ENCODE data around the gene DNM1. TPM values are rescaled to one million over a fixed set of nuclear protein-coding genes. Genes with fewer than 3 reads are reported as not detected.

The DNM1 gene
- total and polyA plus RNA-seq, 2 of the 8 experiments (the other 6 are each of a cell fraction or from before 2014, with no cell fraction given): 34.3 to 62.7 TPM

DNA sequence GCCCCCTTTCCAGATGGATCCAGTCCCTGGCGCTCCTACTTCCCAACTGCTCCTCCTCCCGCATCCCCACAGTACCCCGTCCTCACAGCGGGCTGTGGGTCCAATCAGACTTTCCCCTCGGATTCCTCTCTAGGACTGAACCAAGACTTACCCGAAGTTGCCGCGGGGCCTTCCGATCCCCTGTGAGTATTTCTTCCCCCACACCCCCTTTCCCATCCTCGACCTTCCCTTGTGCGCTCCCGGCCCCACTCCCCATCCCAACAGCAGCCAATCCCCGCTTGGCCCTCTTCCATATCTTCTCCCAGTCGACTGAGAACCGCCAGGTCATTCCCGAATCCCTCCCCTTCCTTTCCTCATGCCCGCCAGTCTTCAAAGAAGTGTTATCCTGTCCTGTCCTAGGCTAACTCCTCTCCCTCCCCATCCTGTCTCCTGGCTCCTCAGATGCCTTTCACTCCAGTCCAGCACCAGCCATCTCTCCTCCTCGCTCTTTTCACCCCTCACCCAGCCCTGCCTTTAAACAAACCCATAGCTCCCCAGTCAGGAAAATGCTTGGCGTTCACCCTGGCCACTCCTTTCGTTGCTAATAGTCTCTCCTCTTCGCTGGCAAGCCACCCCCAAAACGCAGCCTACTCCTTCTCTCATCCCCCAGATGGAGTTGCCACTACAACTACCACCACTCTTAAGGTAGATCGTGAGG, 73.5 kb downstream of the DNM1 start (continued):
- TF ChIP-seq TBP (IDR thresholded peaks at IDR 0.05; ENCODE audit: low read depth, low read length) (no peak), PHF8 (conservative IDR thresholded peaks at IDR 0.05; ENCODE audit: low read depth, low read length) (peak; percentile 46), FOSL1 (IDR thresholded peaks at IDR 0.05; ENCODE audit: insufficient read depth, low read depth, low read length) (no peak), GABPA (IDR thresholded peaks at IDR 0.05; ENCODE audit: borderline replicate concordance, insufficient read depth, low read length) (no peak), CBX5 (IDR thresholded peaks at IDR 0.05; ENCODE audit: low read depth, low read length) (no peak), KDM4A (IDR thresholded peaks at IDR 0.05; ENCODE audit: low read depth, low read length, severe bottlenecking) (peak; percentile 38), HDAC2 (IDR thresholded peaks at IDR 0.05; ENCODE audit: borderline replicate concordance in 1 of 2, low read depth in 2 of 2, low read length in 2 of 2) (no peak), GTF2F1 (IDR thresholded peaks at IDR 0.05; ENCODE audit: borderline replicate concordance, low read depth, low read length) (no peak)
- TF ChIP-seq, protein P1, sequence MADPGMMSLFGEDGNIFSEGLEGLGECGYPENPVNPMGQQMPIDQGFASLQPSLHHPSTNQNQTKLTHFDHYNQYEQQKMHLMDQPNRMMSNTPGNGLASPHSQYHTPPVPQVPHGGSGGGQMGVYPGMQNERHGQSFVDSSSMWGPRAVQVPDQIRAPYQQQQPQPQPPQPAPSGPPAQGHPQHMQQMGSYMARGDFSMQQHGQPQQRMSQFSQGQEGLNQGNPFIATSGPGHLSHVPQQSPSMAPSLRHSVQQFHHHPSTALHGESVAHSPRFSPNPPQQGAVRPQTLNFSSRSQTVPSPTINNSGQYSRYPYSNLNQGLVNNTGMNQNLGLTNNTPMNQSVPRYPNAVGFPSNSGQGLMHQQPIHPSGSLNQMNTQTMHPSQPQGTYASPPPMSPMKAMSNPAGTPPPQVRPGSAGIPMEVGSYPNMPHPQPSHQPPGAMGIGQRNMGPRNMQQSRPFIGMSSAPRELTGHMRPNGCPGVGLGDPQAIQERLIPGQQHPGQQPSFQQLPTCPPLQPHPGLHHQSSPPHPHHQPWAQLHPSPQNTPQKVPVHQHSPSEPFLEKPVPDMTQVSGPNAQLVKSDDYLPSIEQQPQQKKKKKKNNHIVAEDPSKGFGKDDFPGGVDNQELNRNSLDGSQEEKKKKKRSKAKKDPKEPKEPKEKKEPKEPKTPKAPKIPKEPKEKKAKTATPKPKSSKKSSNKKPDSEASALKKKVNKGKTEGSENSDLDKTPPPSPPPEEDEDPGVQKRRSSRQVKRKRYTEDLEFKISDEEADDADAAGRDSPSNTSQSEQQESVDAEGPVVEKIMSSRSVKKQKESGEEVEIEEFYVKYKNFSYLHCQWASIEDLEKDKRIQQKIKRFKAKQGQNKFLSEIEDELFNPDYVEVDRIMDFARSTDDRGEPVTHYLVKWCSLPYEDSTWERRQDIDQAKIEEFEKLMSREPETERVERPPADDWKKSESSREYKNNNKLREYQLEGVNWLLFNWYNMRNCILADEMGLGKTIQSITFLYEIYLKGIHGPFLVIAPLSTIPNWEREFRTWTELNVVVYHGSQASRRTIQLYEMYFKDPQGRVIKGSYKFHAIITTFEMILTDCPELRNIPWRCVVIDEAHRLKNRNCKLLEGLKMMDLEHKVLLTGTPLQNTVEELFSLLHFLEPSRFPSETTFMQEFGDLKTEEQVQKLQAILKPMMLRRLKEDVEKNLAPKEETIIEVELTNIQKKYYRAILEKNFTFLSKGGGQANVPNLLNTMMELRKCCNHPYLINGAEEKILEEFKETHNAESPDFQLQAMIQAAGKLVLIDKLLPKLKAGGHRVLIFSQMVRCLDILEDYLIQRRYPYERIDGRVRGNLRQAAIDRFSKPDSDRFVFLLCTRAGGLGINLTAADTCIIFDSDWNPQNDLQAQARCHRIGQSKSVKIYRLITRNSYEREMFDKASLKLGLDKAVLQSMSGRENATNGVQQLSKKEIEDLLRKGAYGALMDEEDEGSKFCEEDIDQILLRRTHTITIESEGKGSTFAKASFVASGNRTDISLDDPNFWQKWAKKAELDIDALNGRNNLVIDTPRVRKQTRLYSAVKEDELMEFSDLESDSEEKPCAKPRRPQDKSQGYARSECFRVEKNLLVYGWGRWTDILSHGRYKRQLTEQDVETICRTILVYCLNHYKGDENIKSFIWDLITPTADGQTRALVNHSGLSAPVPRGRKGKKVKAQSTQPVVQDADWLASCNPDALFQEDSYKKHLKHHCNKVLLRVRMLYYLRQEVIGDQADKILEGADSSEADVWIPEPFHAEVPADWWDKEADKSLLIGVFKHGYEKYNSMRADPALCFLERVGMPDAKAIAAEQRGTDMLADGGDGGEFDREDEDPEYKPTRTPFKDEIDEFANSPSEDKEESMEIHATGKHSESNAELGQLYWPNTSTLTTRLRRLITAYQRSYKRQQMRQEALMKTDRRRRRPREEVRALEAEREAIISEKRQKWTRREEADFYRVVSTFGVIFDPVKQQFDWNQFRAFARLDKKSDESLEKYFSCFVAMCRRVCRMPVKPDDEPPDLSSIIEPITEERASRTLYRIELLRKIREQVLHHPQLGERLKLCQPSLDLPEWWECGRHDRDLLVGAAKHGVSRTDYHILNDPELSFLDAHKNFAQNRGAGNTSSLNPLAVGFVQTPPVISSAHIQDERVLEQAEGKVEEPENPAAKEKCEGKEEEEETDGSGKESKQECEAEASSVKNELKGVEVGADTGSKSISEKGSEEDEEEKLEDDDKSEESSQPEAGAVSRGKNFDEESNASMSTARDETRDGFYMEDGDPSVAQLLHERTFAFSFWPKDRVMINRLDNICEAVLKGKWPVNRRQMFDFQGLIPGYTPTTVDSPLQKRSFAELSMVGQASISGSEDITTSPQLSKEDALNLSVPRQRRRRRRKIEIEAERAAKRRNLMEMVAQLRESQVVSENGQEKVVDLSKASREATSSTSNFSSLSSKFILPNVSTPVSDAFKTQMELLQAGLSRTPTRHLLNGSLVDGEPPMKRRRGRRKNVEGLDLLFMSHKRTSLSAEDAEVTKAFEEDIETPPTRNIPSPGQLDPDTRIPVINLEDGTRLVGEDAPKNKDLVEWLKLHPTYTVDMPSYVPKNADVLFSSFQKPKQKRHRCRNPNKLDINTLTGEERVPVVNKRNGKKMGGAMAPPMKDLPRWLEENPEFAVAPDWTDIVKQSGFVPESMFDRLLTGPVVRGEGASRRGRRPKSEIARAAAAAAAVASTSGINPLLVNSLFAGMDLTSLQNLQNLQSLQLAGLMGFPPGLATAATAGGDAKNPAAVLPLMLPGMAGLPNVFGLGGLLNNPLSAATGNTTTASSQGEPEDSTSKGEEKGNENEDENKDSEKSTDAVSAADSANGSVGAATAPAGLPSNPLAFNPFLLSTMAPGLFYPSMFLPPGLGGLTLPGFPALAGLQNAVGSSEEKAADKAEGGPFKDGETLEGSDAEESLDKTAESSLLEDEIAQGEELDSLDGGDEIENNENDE (IDR thresholded peaks at IDR 0.05; ENCODE audit: insufficient replicate concordance, low read length): no peak
